Measurements from ENCODE around the gene PRKCSH.

Gene PRKCSH

DNA sequence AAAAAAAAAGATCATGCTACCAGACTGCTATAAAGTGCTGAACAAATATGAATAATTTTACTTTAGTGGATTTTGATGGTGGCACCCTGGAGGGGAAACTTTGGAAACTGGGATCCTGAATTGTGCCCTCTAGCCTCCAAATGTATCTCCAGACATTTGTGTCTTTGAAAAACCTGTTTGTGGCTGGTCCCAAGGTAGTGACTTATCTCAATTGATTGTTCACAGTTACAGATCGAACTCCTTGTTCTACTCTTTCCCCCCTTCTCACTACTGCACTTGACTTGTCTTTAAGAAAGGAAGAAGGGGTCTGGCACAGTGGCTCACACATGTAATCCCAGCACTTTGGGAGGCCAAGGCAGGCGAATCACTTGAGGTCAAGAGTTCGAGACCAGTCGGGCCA lies 26.8 kb upstream of the PRKCSH start:
- Histone ChIP-seq H3K27me3 (ENCODE audit: insufficient read depth, low read length) (no peaks in the 10 kb centered on the region), H3K4me1 (ENCODE audit: control insufficient read depth in 1 of 2, insufficient read depth in 2 of 2, low read length in 2 of 2) (no peaks in the 10 kb centered on the region), H3K4me3 (ENCODE audit: low read depth, low read length) (no peak overlapping the region), H4K12ac (ENCODE audit: low read depth, low read length) (no peak overlapping the region), H2AFZ (ENCODE audit: insufficient read depth, low read length, poor library complexity) (no peak overlapping the region), H2BK12ac (ENCODE audit: low read length) (no peak overlapping the region), H3K18ac (ENCODE audit: low read length) (no peak overlapping the region), H3K27ac (ENCODE audit: low read depth, low read length) (no peak overlapping the region), H4K91ac (ENCODE audit: low read depth, low read length) (no peak overlapping the region), H3K79me1 (ENCODE audit: low read length) (no peaks in the 10 kb centered on the region), H2AK5ac (ENCODE audit: low read length) (no peak overlapping the region), H3K14ac (ENCODE audit: low read length) (no peak overlapping the region), H3K79me2 (ENCODE audit: control insufficient read depth, insufficient read depth, low read length, poor library complexity) (no peaks in the 10 kb centered on the region), H3K23ac (ENCODE audit: low read length) (no peak overlapping the region), H3K4me2 (ENCODE audit: low read length) (no peak overlapping the region), H3K9me3 (ENCODE audit: insufficient read depth, low read depth, low read length) (peaks cover 1% of the 10 kb centered on the region), H3K4ac (ENCODE audit: low read depth, low read length) (no peak overlapping the region), H3K36me3 (ENCODE audit: control insufficient read depth in 1 of 2, insufficient read depth in 2 of 2, low read length in 2 of 2) (peaks cover 10 to 11% of the 10 kb centered on the region in 2 experiments), H4K8ac (ENCODE audit: low read depth, low read length) (no peak overlapping the region), H3K9ac (ENCODE audit: low read length) (no peak overlapping the region), H2BK120ac (ENCODE audit: insufficient read depth, low read length, poor library complexity) (no peak overlapping the region), H2BK5ac (ENCODE audit: low read depth, low read length, poor library complexity) (no peak overlapping the region)
- no peak for DNase-seq
- no CpG with 5 or more reads among the region's 4 CpGs for WGBS (ENCODE audit: extremely low coverage, insufficient coverage, insufficient read length)

DNA sequence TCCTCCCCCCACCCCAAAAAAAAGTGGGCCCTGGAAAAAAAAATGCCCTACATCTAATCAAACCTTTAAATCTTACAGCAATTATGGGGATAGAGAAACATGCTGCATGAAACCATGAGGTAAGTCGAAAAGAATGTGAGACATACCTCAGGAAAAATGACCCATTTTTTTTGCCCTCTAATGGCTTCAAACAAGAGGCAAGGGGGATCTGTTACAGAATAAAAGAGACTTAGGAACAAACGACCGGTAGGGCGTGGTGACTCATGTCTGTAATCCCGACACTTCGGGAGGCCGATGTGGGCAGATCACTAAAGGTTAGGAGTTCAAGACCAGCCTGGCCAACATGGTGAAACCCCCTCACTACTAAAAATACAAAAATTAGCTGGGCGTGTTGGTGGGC lies 24.8 kb upstream of the PRKCSH start:
- peak; percentile 24 to 60 for DNase-seq
- Histone ChIP-seq H2BK5ac (ENCODE audit: low read depth, low read length, poor library complexity) (no peak overlapping the region), H3K4me2 (ENCODE audit: low read length) (no peak overlapping the region), H3K9ac (ENCODE audit: low read length) (no peak overlapping the region), H3K4me1 (ENCODE audit: control insufficient read depth in 1 of 2, insufficient read depth in 2 of 2, low read length in 2 of 2) (no peaks in the 10 kb centered on the region), H4K91ac (ENCODE audit: low read depth, low read length) (no peak overlapping the region), H4K8ac (ENCODE audit: low read depth, low read length) (no peak overlapping the region), H3K4ac (ENCODE audit: low read depth, low read length) (no peak overlapping the region), H4K12ac (ENCODE audit: low read depth, low read length) (no peak overlapping the region), H3K36me3 (ENCODE audit: control insufficient read depth in 1 of 2, insufficient read depth in 2 of 2, low read length in 2 of 2) (peaks cover 3 to 5% of the 10 kb centered on the region in 2 experiments), H3K9me3 (ENCODE audit: insufficient read depth, low read depth, low read length) (no peaks in the 10 kb centered on the region), H2AFZ (ENCODE audit: insufficient read depth, low read length, poor library complexity) (no peak overlapping the region), H3K14ac (ENCODE audit: low read length) (no peak overlapping the region), H3K27ac (ENCODE audit: low read depth, low read length) (peak overlapping the region; percentile 29), H2AK5ac (ENCODE audit: low read length) (no peak overlapping the region), H3K27me3 (ENCODE audit: insufficient read depth, low read length) (no peaks in the 10 kb centered on the region), H2BK12ac (ENCODE audit: low read length) (no peak overlapping the region), H3K79me2 (ENCODE audit: control insufficient read depth, insufficient read depth, low read length, poor library complexity) (no peaks in the 10 kb centered on the region), H2BK120ac (ENCODE audit: insufficient read depth, low read length, poor library complexity) (no peak overlapping the region), H3K23ac (ENCODE audit: low read length) (no peak overlapping the region), H3K4me3 (ENCODE audit: low read depth, low read length) (no peak overlapping the region), H3K18ac (ENCODE audit: low read length) (no peak overlapping the region), H3K79me1 (ENCODE audit: low read length) (no peaks in the 10 kb centered on the region)
- WGBS (ENCODE audit: extremely low coverage, insufficient coverage, insufficient read length) = no CpG with 5 or more reads among the region's 8 CpGs

DNA sequence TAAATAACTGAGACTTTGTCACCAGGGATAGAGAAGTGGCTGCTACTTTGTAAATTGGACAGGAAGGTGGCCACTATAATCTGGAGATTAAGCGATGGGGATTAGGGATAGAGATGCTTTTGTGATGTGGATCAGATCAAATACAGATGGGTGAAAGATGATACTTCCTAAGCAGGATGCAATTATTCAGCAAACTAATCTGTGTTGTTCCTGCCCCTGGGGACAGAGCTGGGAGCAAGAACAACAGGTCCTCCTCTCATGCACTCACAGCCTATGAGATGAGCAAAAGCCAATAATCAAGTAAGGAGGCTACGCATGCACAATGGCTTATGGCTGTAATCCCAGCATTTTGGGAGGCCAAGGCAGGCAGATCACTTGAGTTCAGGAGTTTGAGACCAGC lies 20.9 kb upstream of the PRKCSH start:
- H3K9ac ChIP-seq (ENCODE audit: low read length) = no peak overlapping the region
- no peak overlapping the region for H2AK5ac ChIP-seq (ENCODE audit: low read length)
- no peak overlapping the region for H3K27ac ChIP-seq (ENCODE audit: low read depth, low read length)
- peaks cover 2% of the 10 kb centered on the region for H3K9me3 ChIP-seq (ENCODE audit: insufficient read depth, low read depth, low read length)
- no peak overlapping the region for H2AFZ ChIP-seq (ENCODE audit: insufficient read depth, low read length, poor library complexity)
- H2BK5ac ChIP-seq (ENCODE audit: low read depth, low read length, poor library complexity) = no peak overlapping the region
- WGBS (ENCODE audit: extremely low coverage, insufficient coverage, insufficient read length) = no CpG with 5 or more reads among the region's 2 CpGs
- no peak overlapping the region for H3K23ac ChIP-seq (ENCODE audit: low read length)
- no peak overlapping the region for H3K4me2 ChIP-seq (ENCODE audit: low read length)
- H3K79me2 ChIP-seq (ENCODE audit: control insufficient read depth, insufficient read depth, low read length, poor library complexity) = peaks cover 2% of the 10 kb centered on the region
- no peaks in the 10 kb centered on the region for H3K36me3 ChIP-seq (ENCODE audit: control insufficient read depth in 1 of 2, insufficient read depth in 2 of 2, low read length in 2 of 2)
- H3K27me3 ChIP-seq (ENCODE audit: insufficient read depth, low read length) = no peaks in the 10 kb centered on the region
- no peak overlapping the region for H2BK12ac ChIP-seq (ENCODE audit: low read length)
- no peak overlapping the region for H3K18ac ChIP-seq (ENCODE audit: low read length)
- H3K4me3 ChIP-seq (ENCODE audit: low read depth, low read length) = no peak overlapping the region
- peaks cover 7% of the 10 kb centered on the region for H3K79me1 ChIP-seq (ENCODE audit: low read length)
- no peak overlapping the region for H4K8ac ChIP-seq (ENCODE audit: low read depth, low read length)
- no peak overlapping the region for H3K14ac ChIP-seq (ENCODE audit: low read length)
- no peak for DNase-seq
- no peak overlapping the region for H3K4ac ChIP-seq (ENCODE audit: low read depth, low read length)
- peaks cover 3% of the 10 kb centered on the region in 2 experiments for H3K4me1 ChIP-seq (ENCODE audit: control insufficient read depth in 1 of 2, insufficient read depth in 2 of 2, low read length in 2 of 2)
- H4K12ac ChIP-seq (ENCODE audit: low read depth, low read length) = no peak overlapping the region
- no peak overlapping the region for H4K91ac ChIP-seq (ENCODE audit: low read depth, low read length)
- no peak overlapping the region for H2BK120ac ChIP-seq (ENCODE audit: insufficient read depth, low read length, poor library complexity)

DNA sequence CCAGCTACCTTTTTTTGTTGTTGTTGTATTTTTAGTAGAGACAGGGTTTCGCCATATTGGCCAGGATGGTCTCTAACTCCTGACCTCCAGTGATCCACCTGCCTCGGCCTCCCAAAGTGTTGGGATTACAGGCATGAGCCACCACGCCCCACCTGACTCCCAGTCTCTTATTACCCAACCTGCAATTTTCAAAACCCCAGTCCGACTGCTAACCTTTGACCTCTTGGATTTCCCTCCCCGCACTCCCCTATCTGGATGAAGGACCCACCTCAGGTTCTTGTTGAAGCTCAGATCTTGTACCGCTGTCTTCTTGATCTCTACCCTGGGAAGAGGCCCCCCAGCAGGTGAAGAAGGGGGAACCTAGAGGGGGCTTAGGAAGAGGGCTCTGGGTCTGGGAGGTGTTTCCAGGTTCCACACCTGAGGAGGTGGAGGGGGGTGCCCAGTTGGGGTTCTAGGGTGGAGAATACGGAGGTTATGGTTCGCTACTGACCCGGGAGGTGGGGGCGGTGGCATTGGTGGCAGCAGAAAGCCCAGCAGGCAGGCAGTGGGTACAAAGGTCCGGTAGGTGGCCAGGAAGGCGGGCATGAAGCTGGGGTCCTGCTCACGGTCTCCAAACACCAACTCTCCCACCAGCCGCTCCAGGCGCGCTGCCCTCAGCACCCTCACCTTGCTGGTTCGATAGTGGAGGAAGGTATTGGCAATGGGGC lies 18.9 kb upstream of the PRKCSH start:
- no peak overlapping the region for H3K4me3 ChIP-seq (ENCODE audit: low read depth, low read length)
- H3K27ac ChIP-seq (ENCODE audit: low read depth, low read length) = no peak overlapping the region
- WGBS (ENCODE audit: extremely low coverage, insufficient coverage, insufficient read length) = no CpG with 5 or more reads among the region's 17 CpGs
- H4K12ac ChIP-seq (ENCODE audit: low read depth, low read length) = no peak overlapping the region
- no peak overlapping the region for H3K4ac ChIP-seq (ENCODE audit: low read depth, low read length)
- no peak overlapping the region for H2BK5ac ChIP-seq (ENCODE audit: low read depth, low read length, poor library complexity)
- no peak overlapping the region for H3K9ac ChIP-seq (ENCODE audit: low read length)
- peaks cover 3% of the 10 kb centered on the region for H3K27me3 ChIP-seq (ENCODE audit: insufficient read depth, low read length)
- no peak overlapping the region for H2AK5ac ChIP-seq (ENCODE audit: low read length)
- peaks cover 2% of the 10 kb centered on the region for H3K79me2 ChIP-seq (ENCODE audit: control insufficient read depth, insufficient read depth, low read length, poor library complexity)
- H2AFZ ChIP-seq (ENCODE audit: insufficient read depth, low read length, poor library complexity) = no peak overlapping the region
- H2BK120ac ChIP-seq (ENCODE audit: insufficient read depth, low read length, poor library complexity) = no peak overlapping the region
- H3K14ac ChIP-seq (ENCODE audit: low read length) = no peak overlapping the region
- H4K8ac ChIP-seq (ENCODE audit: low read depth, low read length) = no peak overlapping the region
- DNase-seq = no peak
- peaks cover 7% of the 10 kb centered on the region for H3K79me1 ChIP-seq (ENCODE audit: low read length)
- no peak overlapping the region for H4K91ac ChIP-seq (ENCODE audit: low read depth, low read length)
- no peak overlapping the region for H3K23ac ChIP-seq (ENCODE audit: low read length)
- peaks cover 18% of the 10 kb centered on the region in 2 experiments for H3K4me1 ChIP-seq (ENCODE audit: control insufficient read depth in 1 of 2, insufficient read depth in 2 of 2, low read length in 2 of 2)
- H3K36me3 ChIP-seq (ENCODE audit: control insufficient read depth in 1 of 2, insufficient read depth in 2 of 2, low read length in 2 of 2) = no peaks in the 10 kb centered on the region
- no peak overlapping the region for H2BK12ac ChIP-seq (ENCODE audit: low read length)
- no peak overlapping the region for H3K4me2 ChIP-seq (ENCODE audit: low read length)
- H3K9me3 ChIP-seq (ENCODE audit: insufficient read depth, low read depth, low read length) = peaks cover 6% of the 10 kb centered on the region
- H3K18ac ChIP-seq (ENCODE audit: low read length) = no peak overlapping the region

Data from trophoblast cell (in vitro differentiated cells and primary cell).